Left ventricle myocardium inferior (tissue), 1 donor: ENCODE data around the gene DDX23. TPM values are rescaled to one million over a fixed set of nuclear protein-coding genes. Genes with fewer than 3 reads are reported as not detected.

ENCODE experiments used
- DNase-seq: peaks from one replicate; pipeline ENCODE4 v3.0.0-alpha.2; 2020
- H3K27ac ChIP-seq: fragments of 200-600 bp; replicated peaks from 2 replicates; pipeline ENCODE4 v1.8.0; 2021
- H3K27me3 ChIP-seq: fragments of 200-600 bp; 2 replicates; pipeline ENCODE4 v1.8.0; 2021; ENCODE audit warnings: low read depth
- H3K36me3 ChIP-seq: fragments of 200-600 bp; 2 replicates; pipeline ENCODE4 v1.8.0; 2021
- H3K4me1 ChIP-seq: fragments of 200-600 bp; 2 replicates; pipeline ENCODE4 v1.8.0; 2021
- H3K4me3 ChIP-seq: fragments of 200-600 bp; 2 replicates; pipeline ENCODE4 v1.8.0; 2021; ENCODE audit warnings: mild to moderate bottlenecking, moderate library complexity
- H3K9me3 ChIP-seq: fragments of 200-600 bp; replicated peaks from 2 replicates; pipeline ENCODE4 v1.8.0; 2021
- CTCF ChIP-seq: fragments of 200-600 bp; IDR thresholded peaks from 2 replicates; pipeline ENCODE4 v1.8.0; 2021; ENCODE audit warnings: antibody characterized with exemption, mild to moderate bottlenecking, borderline replicate concordance
- intact Hi-C: fragments of 100-400 bp; cut with micrococcal nuclease; formaldehyde crosslinking; loops from one replicate; pipeline ENCODE4 v1.11.0; 2022
- total RNA-seq: library from RNA; stranded (reverse); fragmentation: NEBNext Ultra II Directional; extraction: Animal tissue kit (Norgen Biotek cat#: 25700); gene quantifications from one replicate; pipeline ENCODE4 v1.2.1, GENCODE V29; 2021
- donor health status: DM: no; HTN: yes; CAD: no; lungs with severe emphysema.

The DDX23 gene
- total RNA-seq, 1 donor from 2014 or later: 36.6 TPM

- Histone ChIP-seq H3K27ac (no peak overlapping the region), H3K36me3 (no peaks in the 10 kb centered on the region), H3K4me3 (no peak overlapping the region), H3K9me3 (no peaks in the 10 kb centered on the region), H3K27me3 (no peaks in the 10 kb centered on the region), H3K4me1 (peaks cover 30% of the 10 kb centered on the region)
- DNase-seq: no peak
- intact Hi-C loops: no loop called here
- no peak for TF ChIP-seq CTCF
These were observed 40.4 kb downstream of the DDX23 start for GRCh38 chr12:48811437-48812090.

- peaks cover 24% of the 10 kb centered on the region for H3K4me1 ChIP-seq
- no peaks in the 10 kb centered on the region for H3K27me3 ChIP-seq
- TF ChIP-seq CTCF: no peak
- intact Hi-C loops: no loop called here
- H3K4me3 ChIP-seq: no peak overlapping the region
- H3K36me3 ChIP-seq: no peaks in the 10 kb centered on the region
- DNase-seq: no peak
- no peaks in the 10 kb centered on the region for H3K9me3 ChIP-seq
- H3K27ac ChIP-seq: no peak overlapping the region
These were observed 41.0 kb downstream of the DDX23 start for GRCh38 chr12:48810903-48811431.

- no peak for DNase-seq
- no peak for TF ChIP-seq CTCF
- no peak overlapping the region for H3K4me3 ChIP-seq
- intact Hi-C loops: no loop called here
- no peaks in the 10 kb centered on the region for H3K4me1 ChIP-seq
- no peaks in the 10 kb centered on the region for H3K27me3 ChIP-seq
- no peaks in the 10 kb centered on the region for H3K9me3 ChIP-seq
- no peak overlapping the region for H3K27ac ChIP-seq
- no peaks in the 10 kb centered on the region for H3K36me3 ChIP-seq
These were observed 44.0 kb downstream of the DDX23 start for GRCh38 chr12:48807981-48808380.

- no peak overlapping the region for H3K4me3 ChIP-seq
- TF ChIP-seq CTCF: no peak
- no peaks in the 10 kb centered on the region for H3K9me3 ChIP-seq
- peaks cover 21% of the 10 kb centered on the region for H3K27me3 ChIP-seq
- no peaks in the 10 kb centered on the region for H3K36me3 ChIP-seq
- H3K27ac ChIP-seq: no peak overlapping the region
- intact Hi-C loops: no loop called here
- no peaks in the 10 kb centered on the region for H3K4me1 ChIP-seq
- DNase-seq: no peak
These were observed 48.3 kb downstream of the DDX23 start for GRCh38 chr12:48803675-48804074.

GRCh38 chr12:48800971-48801370 lies 51.0 kb downstream of the DDX23 start:
- DNase-seq: no peak
- peaks cover 21% of the 10 kb centered on the region for H3K27me3 ChIP-seq
- H3K4me3 ChIP-seq: no peak overlapping the region
- no peak overlapping the region for H3K27ac ChIP-seq
- H3K9me3 ChIP-seq: no peaks in the 10 kb centered on the region
- H3K36me3 ChIP-seq: no peaks in the 10 kb centered on the region
- no peak for TF ChIP-seq CTCF
- intact Hi-C loops: no loop called here
- H3K4me1 ChIP-seq: peaks cover 1% of the 10 kb centered on the region
